ENCODE measurements around the gene TRPM4.

DNA sequence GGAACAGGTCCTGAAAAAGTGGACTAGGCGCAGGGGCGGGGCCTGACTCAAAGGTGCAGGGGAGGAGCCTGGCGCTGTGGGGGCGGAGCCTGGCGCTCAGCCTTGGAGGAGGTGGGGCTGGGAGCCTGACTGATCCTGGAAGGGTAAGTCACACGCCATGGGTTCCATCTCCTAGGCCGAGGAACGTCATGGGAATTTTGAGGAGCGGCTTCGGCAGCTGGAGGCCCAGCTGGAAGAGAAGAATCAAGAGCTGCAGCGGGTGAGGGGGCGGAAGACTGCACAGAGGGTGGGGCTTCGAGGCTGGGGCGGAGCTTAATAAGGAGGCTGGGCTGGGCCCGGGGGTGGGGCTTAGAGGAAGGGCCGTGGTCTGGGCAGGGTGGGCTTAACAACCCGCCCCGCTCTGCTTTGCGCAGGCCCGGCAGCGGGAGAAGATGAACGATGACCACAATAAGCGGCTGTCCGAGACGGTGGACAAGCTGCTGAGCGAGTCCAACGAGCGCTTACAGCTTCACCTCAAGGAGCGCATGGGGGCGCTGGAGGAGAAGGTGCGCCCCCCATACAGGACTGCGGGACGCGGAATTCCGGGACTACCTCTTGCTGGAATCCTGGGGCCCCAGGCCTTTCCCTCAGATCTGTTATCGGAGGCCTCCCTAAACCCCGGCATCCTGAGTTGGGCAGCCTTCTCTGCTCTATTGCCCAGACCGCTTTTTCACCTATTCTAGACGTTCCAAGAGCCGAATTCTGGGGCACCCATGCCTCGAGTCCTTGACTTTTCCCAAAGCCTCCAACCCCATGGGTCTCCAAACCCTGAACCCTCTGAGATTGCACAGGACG is 23.8 kb upstream of the TRPM4 start:
- TF ChIP-seq POLR2A (IDR thresholded peaks at IDR 0.05): no peak
- TF ChIP-seq, protein P1, sequence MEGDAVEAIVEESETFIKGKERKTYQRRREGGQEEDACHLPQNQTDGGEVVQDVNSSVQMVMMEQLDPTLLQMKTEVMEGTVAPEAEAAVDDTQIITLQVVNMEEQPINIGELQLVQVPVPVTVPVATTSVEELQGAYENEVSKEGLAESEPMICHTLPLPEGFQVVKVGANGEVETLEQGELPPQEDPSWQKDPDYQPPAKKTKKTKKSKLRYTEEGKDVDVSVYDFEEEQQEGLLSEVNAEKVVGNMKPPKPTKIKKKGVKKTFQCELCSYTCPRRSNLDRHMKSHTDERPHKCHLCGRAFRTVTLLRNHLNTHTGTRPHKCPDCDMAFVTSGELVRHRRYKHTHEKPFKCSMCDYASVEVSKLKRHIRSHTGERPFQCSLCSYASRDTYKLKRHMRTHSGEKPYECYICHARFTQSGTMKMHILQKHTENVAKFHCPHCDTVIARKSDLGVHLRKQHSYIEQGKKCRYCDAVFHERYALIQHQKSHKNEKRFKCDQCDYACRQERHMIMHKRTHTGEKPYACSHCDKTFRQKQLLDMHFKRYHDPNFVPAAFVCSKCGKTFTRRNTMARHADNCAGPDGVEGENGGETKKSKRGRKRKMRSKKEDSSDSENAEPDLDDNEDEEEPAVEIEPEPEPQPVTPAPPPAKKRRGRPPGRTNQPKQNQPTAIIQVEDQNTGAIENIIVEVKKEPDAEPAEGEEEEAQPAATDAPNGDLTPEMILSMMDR (IDR thresholded peaks at IDR 0.05): peak in 1 of 4 experiments; percentile 28

Data from gastroesophageal sphincter (tissue), 3 donors.